Stimulated activated CD4-positive, alpha-beta T cell treated with anti-CD3 and anti-CD28 coated beads, Interleukin-4, amount 100 ng/mL, for 48 hours (primary cell): ENCODE data around the gene NCAN.
"Not testable (repeated sequence)": the region's sequence is repeated elsewhere in the genome, so short reads cannot be mapped to it uniquely, and the experiment has no call there.

ENCODE experiments used
- DNase-seq, 2 donors: peaks; one replicate each; pipeline ENCODE4 v3.0.0-alpha.2; 2020; ENCODE audit warnings: low read depth in 2 of 2

The NCAN gene

DNA sequence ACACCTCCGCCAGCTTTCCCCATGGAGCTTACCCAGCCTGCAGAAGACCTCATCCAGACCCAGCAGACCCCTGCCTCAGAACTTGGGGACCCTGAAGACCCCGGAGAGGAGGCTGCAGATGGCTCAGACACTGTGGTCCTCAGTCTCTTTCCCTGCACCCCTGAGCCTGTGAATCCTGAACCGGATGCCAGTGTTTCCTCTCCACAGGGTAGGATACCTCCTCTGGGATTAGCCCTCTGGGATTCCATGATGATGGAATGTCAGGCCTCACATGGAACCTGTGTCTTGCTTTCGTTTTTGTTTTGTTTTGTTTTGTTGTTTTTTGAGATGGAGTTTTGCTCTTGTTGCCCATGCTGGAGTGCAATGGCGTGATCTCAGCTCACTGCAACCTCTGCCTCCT is 17.8 kb upstream of the NCAN start:
- DNase-seq: no peak

DNA sequence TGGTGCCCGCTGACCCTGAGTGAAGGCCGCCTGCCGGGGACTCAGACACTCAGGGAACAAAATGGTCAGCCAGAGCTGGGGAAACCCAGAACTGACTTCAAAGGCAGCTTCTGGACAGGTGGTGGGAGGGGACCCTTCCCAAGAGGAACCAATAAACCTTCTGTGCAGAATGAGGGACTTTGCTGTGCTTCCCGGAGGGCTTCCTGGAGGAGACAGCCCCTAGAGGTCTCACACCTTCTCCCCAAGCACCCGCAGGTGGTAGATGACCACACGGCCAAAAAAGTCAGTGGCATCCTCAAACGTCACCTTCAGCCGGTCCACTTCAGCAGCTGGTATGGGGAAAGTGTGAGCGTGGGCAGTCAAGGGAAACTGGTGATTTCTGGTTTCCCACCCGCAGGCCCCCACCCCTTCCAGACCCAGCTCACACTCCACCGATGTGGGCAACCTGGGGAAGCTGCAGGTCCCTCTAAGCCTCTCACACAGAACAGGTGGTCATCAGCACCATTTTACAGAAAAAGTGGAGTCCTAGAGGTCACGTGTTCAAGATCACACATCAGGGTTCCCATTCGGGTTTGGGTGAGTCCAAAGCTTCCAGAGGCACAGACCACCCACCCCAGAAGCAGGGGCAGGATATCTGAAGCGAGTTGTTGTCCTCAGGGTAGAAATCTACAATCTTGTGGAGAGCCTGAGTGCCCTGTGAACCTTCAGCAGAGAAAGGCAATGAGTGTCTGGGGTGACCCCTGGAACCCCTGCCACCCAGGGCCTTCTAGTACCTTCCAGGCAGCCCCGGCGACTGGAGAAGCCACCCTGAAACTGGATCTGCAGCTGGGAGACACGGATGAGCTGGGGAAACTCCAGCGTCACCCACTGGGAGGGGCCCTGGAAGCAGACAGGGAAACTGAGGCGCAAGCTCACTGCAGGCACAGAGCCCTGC is 9.8 kb upstream of the NCAN start:
- DNase-seq: no peak

DNA sequence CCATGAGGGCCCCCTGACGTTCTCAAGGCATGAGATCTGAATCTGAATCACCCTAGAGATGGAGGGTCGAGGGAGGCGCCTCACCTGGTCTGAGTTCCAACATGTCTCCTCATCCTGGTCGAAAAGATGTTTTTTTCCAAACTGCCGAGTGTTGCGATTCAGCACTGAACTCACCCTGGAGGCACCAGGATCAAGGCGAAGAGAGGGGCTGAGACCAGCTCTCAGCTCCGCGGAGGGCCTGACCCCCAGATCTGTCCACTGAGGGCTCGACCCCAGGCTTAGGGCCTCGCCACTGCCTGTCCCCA is 9.1 kb upstream of the NCAN start:
- no peak for DNase-seq

DNA sequence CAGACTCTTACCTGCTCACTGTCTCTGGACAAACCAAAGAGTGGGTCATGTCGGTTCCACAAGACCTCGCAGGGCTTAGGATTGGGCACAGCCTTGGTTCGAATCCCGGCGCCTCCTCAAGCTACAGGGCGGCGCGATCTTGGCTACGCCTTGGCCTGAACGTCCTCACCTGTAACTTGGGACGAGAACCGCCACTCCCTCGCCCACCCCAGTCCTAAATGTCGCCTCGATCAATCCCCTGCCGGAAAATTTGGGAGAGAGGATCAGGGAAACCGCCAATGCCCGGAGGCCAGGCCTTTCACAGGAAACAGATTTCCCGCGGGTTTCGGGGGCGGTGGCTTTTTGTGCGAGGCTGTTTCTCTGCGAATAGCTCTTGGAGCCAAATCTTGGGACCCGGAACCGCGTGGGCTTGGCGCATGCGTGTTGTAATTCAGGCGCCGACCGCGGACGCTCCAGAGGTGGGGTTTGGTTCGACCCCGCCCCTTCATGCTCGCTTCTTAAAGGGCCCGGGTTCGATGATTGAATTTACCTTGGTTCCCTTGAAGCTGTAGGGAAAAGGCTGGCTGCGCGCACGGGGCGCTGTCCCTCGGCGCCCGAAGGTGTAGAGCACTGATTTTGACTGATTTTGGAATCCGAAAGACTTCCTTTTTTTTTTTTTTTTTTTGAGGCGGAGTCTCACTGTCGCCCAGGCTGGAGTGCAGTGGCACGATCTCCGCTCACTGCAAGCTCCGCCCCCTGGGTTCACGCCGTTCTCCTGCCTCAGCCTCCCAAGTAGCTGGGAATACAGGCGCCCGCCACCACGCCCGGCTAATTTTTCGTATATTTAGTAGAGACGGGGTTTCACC is 8.5 kb upstream of the NCAN start, which contains the start of gene NR2C2AP:
Gene NR2C2AP, minus strand, starts transcription at position 403 of the 845 bp plus-strand sequence. Its CDS starts 354 bp downstream, at position 49.
- DNase-seq: peak; percentile 93 to 94

DNA sequence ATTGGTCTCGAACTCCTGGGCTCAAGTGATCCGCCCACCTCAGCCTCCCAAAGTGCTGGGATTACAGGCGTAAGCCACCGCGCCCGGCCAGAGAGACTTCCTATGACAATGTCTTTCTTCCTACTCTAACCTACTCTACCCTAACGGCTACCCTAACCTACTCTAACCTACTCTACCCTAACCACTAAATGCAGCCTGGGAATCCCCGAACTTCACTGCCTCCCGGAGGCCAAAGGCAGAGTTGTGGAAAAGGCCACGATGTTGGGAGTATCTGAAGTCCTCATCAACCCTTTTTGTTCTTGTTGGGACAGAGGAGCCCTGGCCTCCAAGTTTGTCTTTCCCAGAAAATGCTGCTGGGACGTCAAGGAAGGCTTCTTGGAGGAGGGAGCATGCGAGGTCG is 7.6 kb upstream of the NCAN start:
- no peak for DNase-seq

DNA sequence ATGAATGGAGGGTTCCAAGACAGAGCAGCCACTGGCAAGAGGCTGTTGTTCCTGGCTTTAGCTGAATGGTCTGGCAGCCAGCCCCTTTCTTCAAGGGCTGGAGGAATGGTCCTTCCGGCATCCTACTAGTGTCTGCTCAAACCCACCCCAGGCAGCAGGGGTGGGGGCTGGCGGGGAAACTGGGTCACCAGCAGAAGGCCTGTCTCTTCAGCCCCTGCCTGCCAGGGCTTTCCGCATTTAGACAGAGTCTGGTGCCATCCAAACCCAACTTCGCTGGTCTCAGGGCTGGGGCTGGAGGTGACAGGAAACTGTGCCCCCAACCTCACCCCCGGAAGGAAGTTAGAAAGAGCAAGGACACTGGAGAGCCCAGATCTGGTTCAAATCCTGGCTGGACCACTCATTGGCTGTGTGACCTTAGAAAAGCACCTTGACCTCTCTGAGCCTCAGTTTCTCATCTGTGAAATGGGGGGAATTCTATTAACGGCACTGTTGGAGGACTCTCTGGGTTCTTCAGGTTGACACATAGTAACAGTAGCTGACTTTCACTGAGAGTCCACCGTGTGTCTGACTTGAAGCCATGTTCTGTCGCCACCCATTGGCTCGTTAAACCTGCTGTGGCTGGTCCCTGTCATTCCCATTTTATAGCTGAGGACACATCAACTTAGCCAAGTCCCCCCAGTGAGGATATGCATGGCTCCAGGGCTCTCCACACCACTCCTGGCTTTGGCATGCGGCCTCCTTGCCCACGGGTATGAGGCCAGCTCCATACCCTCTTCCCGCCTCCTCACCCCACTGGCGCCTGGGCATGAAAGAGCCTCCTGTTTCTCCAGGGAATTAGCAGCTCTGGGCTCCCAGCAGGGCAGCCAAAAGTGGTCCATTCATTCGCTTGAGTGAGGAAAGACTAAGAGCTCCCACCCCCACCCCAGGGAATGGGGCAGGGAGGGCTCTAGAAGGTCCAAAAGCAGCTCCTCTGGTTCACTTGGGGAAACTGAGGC is 6.0 kb upstream of the NCAN start:
- DNase-seq: no peak

DNA sequence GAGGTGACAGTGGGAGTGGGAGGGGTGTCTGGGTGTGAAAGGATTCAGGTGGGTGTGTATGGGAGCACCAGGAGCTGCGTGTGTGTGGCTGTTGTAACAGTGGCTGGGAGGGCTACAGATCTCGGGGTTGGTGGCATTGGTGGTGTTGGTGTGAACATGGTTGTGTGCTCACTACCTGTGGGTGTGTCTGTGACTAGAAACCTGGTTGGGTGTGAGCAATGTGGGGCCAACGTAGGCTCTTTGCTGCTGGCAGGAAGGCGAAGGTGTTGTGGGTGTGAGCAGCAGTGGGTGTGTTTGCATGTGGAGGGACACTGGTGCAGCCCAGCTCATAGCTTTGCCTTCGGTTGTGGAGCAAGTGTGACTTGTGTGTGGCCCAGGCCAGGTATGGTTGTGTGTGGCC is 4.8 kb upstream of the NCAN start:
- no peak for DNase-seq

DNA sequence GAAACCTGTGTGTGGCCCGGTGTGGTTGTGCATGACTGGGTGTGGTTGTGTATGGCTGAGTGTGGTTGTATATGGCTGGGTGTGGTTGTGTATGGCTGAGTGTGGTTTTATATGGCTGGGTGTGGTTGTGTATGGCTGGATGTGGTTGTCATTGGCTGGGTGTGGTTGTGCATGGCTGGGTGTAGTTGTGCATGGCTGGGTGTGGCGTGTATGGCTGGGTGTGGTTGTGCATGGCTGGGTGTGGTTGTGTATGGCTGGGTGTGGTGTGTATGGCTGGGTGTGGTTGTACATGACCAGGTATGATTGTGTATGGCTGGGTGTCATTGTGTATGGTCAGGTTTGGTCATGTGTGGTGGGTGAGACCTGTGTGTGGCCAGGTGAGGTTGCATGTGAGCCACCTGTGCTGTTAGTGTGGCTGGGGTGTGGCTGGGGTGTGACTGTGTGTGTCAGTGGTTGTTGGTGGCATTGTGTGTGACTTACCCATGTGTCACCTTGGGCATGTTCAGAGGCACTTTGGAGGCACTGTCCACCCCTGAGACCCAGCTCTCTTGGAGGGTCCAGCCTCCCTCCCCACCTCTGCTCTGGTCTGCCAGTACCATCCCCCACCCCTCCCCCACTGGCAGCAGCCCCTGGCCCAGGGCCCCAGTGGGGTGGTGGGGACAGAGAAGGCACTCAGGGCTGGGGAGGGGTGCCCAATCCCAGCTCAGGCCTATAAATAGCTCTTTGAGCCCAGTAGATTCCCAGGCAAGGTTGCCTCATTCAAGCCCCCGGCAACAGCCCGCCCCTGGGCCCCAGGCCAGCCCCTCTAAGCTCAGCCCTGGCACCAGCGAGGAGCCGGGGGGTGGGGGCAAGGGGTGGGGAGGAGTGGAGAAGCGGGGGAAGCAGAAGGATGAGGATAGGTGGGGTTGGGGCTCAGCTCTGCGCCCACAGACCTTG is 3.9 kb upstream of the NCAN start:
- no peak for DNase-seq

DNA sequence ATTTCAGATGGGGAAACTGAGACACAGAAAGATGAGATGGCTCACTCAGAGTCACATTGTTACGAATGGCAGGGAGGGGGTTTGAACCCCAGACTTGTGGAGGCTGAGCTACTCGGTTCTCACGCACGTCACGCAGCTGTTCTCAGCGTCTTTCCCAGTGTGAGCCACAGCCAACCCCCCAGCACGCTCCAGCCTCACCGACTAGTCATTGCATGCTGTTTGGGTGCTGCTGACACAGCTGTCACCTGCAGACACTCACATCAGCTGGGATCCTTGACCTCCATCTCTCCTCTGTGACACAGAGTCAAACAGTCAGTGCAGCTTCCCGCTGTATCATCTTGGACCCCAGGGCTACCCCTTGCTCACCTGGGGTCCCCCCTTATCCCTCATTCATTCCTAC is 2.4 kb upstream of the NCAN start:
- no peak for DNase-seq

DNA sequence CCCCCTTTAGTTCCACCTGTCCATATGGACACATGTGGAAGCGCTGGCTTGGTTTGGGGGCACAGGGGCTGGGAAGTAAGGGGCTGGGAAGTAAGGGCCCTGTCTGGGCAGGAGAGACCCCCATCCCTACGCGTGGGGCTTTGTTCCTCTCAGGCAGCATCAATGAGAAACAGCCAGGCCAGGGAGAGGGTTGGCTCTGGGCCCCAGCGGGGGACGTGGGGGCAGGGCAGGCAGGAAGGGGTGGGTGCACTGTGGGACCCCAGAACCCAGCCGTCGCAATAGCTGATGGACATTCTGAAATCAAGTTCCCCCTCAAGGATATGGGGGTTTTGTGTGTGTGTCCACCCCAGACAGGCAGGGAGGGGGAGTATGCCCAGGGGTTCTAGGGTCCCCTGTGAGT is 1.2 kb downstream of the NCAN start:
- DNase-seq: no peak

DNA sequence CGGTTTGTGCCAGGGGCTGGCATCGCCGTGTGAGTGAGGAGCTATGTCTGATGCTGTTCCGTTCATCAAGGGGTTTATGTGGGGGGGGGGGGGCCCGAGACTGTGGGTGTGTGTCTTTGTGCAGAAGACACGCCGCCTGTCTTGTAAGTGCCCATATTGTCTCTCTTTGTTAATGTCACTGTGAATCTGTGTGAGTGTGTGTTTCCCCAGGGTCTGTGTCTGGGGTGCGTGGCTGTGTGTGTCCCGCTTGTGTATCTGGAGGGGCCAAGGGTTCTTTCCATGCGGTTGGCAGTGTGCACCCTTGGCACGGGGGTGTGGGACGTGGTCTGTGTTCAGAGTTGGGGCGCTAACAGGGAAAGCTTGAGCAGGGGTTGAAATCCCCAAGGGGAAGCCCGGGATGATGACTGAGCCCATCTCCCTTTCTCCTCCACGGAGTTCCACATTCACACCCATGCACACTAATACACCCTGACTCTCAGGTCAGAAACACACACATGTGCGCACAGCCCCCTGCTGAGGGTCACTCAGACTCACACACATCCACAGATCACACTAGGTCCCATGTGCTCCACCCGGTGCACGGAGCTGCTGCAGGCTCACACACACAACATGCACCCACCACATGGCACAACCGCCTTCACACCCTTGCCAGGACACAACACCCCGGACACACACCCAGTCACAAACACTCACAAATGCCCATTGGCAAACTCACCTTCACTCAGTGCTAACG is 1.8 kb downstream of the NCAN start:
- DNase-seq: no peak

DNA sequence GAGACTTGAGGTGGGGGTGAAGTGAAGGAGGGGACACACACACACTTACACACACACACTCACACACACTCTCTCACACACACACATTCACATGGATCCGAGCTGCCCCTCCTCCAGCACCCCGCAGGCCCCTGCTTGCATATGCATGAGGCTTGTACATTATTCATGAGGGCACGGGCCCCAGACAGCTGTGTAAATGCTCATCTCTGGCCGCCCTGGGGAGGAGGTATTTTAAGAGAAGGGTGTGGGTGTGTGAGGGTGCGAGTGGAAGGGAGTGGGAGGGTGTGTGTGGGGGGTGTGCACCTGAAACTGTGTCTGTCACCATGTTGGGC is 2.4 kb downstream of the NCAN start:
- DNase-seq: no peak

DNA sequence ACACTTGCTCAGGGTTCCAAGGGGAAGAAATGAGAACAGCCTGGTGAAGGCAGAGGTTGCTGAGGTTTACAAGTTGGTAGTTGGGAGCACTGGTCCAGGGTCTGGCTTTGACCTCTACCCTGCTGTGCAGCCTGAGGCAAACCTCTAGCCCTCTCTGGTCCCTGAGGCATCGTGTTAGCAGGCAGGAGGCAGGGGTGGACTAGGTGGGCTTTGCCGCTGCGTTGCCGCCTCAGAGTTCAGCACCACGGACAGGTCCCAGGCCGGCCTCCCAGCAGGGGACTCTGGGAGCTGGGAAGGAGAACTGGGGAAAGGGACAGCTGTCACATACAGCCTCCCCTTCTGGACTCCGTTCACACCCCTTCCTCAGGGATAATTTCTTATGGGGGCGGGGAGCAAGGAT is 3.1 kb downstream of the NCAN start:
- DNase-seq: peak in 1 of 2 donors; percentile 37

DNA sequence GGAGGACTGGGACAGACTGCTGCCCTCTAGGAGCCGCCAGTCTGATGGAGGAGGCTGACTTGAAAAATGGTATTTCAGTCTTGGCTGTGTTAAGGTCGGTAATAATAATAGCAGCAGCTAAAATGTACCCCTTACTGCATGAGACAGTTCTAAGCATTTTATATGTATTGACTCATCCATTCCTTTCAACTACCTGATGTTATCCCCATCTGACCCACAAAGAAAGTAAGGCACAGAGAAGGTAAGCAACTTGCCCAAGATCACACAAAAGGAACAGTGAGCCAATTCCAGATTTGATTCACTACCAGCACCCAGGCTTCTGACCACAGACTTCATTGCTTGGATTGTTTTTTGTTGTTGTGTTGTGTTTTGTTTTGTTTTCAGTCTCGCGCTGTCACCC is 4.0 kb downstream of the NCAN start:
- DNase-seq: no peak

DNA sequence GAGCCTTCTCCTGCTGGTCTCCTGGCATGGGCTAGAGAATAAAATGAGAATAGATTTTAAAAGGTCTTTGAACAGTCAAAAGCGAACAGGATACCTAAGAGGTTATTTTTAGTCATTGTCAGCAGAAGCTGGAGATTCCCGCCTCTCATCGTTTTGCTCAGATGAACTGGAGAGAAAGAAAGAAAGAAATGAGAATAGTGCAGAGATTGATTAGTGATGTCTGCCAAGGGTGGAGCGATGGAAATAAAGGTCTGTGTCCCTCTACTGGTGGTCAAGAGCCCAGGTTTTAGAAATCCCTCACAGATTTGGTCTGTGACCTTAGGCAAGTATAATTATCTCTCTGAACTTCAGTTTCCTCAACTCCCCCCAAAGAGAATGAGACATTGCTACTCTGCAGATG is 5.3 kb downstream of the NCAN start:
- no peak for DNase-seq

DNA sequence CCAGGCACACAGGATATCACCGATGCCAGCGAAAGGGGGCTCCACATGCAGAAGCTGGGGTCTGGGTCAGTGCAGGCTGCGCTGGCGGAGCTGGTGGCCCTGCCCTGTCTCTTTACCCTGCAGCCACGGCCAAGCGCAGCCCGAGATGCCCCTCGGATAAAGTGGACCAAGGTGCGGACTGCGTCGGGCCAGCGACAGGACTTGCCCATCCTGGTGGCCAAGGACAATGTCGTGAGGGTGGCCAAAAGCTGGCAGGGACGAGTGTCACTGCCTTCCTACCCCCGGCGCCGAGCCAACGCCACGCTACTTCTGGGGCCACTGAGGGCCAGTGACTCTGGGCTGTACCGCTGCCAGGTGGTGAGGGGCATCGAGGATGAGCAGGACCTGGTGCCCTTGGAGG is 7.2 kb downstream of the NCAN start:
- no peak for DNase-seq

DNA sequence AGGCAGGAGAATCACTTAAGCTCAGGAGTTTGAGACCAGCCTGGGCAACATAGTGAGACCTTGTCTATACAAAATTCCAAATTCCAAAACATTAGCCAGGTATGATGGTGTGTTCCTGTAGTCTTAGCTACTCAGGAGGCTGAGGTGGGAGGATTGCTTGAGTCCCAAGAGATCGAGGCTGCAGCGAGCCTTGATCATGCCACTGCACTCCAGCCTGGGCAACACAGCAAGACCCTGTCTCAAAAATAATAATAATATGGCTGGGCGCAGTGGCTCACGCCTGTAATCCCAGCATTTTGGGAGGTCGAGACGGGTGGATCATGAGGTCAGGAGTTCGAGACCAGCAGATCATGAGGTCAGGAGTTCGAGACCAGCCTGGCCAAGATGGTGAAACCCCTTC is 9.2 kb downstream of the NCAN start:
- not testable (repeated sequence) for DNase-seq

DNA sequence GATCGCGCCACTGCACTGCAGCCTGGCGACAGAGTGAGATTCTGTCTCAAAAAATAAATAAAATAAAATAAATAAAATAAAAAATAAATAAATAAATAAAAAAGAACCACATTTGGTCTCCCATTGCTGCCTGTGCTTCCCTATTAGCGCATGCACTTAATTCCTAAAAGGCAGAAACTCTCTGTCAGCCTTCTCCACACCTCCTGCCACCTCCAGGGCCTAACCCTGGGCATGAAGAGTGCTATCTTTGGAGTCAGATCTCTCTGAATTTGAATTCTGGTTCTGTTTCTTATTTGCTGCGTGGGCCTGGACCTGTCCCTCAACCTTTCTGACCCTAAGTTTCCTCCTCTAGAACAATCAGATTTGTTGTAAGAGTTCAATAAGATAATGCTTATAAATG is 11.3 kb downstream of the NCAN start:
- no peak for DNase-seq

DNA sequence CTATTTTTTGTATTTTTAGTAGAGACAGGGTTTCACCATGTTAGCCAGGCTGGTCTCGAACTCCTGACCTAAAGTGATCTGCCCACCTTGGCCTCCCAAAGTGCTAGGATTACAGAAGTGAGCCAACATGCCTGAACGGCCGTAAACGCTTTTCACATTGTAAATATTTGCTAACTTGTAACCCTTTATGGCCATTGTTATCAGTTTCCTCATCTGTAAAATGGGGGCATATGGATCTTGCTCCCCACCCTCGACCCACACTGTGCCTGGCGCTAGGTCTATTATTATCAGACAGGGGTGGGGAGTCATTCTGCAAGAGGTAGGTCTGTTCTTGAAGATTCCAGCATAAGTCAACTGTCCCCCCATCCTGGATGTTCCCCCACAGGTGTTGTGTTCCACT is 11.9 kb downstream of the NCAN start:
- no peak for DNase-seq
